Measurements from ENCODE around the gene RIMBP2.

Gene RIMBP2

DNA sequence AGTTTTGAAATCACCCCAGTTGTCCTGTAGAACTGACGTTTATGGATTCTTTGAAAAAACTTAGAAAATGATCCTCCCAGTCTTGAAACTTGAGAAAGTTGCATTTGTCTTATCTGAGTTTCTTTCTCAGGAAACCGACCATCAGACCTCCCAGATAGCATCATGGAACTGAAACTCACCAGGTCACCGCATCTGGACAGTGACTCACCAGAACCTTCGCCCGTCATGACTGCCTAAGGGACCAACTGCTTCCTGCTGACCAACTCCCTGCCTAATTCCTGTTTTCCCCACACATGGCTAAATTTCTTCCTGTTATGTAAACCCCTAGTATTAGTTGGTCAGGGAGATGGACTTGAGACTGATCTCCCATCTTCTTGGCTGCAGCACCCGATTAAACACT, 175.7 kb downstream of the RIMBP2 start:
- DNase-seq (ENCODE audit: low read depth), result no peak

DNA sequence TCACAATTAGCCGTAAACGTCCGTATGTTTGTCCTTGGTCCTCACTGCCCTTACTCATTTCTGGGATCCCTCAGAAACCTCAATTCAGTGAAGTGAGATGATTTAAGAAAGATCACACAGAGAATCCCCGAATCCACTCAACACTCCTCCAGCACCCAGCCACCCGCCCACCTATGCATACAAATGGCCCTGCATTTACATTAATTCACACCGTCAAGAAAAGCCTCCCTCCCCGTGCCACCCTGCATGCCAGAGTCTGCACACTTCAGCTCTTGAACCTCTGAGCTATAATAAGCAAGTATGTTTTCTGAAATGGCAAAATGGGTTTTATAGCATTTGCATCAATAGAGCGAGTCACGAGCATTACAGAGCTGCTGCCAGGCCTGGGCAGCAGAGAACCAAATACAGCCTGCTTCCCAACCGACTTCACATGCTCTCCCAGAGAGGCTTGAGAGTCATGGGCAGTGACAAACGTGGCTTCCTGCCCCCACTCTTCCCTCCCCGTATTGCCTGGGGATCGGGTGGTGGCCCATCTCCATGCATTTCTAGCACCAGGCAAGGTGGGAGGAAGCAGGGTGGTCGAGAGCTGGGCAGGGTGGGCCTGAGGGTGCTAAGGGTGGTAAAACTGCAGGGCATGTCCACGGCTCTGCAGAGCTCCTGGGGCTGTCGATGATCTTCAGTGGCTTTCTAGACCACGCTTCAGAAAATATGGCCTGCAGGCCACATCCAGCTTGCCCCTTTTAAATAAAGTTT, 177.6 kb downstream of the RIMBP2 start:
- DNase-seq (ENCODE audit: low read depth), result no peak

DNA sequence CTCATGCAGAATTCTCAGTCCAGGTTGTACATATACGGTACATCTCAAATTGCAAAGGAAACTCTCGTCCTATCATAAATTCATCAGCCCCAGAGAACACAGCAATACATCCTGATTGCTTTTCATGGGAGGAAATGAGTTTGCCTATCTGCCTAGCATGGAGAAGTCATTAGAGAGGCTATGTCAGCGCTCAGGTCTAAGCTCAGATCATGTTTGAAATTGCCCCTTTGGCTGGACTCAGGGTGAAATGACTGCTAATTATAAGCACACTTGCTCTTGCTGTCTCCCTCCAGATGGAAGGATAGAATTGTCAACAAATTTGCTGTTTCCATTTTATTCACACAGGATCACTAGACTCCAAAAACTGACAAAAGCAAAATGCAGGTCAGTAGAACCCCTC, 178.4 kb downstream of the RIMBP2 start:
- no peak for DNase-seq (ENCODE audit: low read depth)

DNA sequence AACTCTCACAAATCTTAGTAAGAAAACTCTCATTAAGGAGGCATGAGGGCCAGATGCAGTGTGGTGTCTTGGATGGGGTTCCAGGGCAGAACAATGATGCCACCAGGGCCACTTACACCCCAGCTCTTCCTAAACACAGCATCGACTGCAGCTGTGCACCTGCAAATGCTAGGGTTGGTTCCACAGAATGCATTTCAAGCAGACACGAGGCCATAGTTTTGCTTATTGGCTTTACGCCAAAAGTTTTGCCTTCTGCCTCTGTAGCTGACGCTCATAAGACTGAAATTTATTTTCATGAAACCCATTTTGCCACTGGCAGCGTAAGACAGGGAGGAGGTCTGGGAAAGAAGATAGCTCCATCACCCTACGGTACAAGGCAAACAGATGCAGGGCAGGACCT, 179.0 kb downstream of the RIMBP2 start:
- DNase-seq (ENCODE audit: low read depth), result no peak

GRCh38 chr12:130530429-130530828, 185.7 kb downstream of the RIMBP2 start:
- DNase-seq (ENCODE audit: low read depth), result no peak

GRCh38 chr12:130529781-130530180, 186.3 kb downstream of the RIMBP2 start:
- no peak for DNase-seq (ENCODE audit: low read depth)

GRCh38 chr12:130527239-130527638, 188.9 kb downstream of the RIMBP2 start:
- DNase-seq (ENCODE audit: low read depth), result no peak

- DNase-seq (ENCODE audit: low read depth), result no peak
These were observed 189.3 kb downstream of the RIMBP2 start for GRCh38 chr12:130526813-130527212.

GRCh38 chr12:130525384-130526172, 190.5 kb downstream of the RIMBP2 start:
- DNase-seq (ENCODE audit: low read depth), result no peak

DNA sequence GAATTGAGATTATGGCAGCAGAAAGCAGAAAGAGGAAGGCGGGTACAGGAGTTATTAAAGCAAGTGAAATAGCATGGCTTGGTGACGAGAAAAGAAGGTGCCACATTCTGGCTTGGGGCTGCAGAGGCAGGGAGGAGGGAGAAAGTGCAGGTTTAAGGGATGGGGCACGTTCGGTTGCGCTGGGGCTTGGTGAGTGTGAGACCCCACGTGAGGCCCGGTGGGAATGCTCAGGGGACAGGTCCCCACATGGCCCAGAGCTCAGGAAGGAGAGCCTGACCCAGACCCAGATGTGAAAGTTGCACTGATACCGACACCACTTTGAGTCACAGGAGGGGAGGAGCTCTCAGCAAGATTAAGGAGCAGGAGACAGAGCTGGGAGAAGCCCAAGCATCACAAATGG, 191.3 kb downstream of the RIMBP2 start:
- no peak for DNase-seq (ENCODE audit: low read depth)

GRCh38 chr12:130523863-130524614, 192.1 kb downstream of the RIMBP2 start:
- no peak for DNase-seq (ENCODE audit: low read depth)

DNA sequence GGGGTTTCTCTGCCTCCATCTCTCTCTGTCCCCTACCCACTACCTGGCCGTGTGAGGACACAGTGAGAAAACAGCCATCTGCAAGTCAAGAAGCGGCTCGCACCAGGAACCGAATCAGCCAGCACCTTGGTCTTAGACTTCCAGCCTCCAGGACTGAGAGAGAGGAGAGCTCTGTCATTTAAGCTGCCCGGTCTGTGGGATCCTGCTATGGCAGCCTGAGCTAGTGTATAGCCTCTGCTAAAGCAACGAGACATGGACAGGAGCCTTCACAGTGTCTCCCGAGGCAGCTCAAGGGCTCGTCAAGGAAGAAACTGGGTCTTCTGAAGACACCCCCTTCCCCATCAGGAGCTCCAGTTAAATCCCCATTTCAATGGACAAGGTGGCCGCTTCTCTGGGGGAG, 192.9 kb downstream of the RIMBP2 start:
- DNase-seq (ENCODE audit: low read depth), result no peak

DNA sequence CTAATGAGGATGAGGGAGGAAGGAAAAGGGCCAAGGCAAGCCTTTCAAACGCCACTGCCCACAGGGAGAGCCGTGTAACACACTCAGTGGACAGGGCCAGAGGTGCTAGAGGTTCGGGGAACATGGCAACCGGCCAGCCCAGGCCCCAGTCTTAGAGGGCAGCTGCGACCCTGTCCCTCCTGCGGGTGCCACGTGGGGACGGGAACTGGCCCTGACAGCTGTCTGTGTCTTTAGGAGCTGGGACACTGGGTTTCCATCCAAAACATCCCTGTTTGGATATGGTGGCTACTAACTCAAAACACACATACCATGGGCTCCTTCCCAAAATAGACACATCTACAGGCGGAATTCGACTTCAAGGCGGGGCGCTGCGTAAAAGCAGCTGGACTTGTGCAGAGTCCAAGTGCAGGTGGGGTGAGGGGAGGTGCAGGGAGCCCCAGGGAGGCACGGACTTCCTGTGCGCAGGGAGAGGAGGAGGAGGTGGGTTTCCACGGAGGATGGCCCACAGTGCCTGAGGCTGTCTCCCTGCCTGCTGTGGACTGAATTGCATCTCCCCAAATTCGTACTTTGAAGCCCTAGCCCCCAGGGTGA, 193.8 kb downstream of the RIMBP2 start:
- no peak for DNase-seq (ENCODE audit: low read depth)

DNA sequence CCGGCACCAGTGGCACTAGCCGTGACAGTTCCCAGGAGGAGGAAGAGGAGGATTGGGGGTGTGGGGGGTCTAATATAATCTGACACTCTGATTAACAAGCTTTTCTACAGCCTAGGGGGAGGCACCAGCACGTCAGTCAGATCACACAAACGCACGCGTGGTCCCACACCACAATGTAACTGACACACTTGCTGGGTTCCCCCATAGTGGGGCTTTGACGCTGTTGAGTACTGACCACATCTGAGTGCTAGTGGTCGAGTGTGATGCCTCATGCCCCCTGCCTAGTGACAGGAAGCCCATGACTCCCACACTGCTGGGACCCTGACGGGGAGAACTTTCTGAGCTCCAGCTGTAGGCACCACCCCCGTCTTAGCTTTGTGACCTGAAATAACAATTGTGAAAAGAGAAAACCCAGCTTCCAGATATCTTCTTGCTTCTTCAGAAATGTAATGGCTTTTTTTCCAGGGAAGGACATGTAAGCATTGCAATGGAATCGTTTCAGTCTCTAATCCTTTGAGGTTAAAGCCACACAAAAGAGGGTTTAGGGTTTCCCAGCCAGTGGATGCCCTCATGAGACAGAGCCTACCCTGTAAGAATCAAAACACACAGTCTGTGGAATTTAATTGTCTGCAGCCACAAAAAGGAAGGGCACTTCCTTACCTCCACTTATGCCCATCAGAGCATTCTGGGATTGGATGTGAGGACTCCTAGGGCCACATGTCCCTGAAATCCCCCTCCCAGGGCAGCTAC, 194.5 kb downstream of the RIMBP2 start:
- DNase-seq (ENCODE audit: low read depth), result no peak

- no peak for DNase-seq (ENCODE audit: low read depth)
These were observed 195.3 kb downstream of the RIMBP2 start for GRCh38 chr12:130520784-130521183.

GRCh38 chr12:130517588-130517987, 198.5 kb downstream of the RIMBP2 start:
- no peak for DNase-seq (ENCODE audit: low read depth)

DNA sequence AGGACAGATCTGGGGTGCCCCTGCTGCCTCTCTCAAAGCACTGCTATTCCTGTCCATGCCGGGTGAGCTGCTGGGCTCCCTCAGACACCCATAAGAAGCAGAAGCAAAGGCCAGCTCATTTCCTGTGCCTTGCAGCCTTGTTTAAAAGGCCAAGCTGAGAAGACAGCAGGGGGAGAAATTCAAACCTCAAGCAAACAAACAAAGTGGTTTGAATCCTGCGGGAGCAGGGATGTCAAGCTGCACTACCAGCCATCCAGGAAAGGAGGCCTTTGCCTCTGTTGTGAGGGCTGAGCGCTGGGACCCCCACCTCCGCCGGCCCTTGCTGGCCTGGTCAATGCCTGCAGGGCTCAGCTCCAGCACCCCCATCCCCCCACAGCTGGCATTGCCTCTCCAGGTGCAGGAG, 201.9 kb downstream of the RIMBP2 start:
- no peak for DNase-seq (ENCODE audit: low read depth)

- DNase-seq (ENCODE audit: low read depth), result no peak
These were observed 202.5 kb downstream of the RIMBP2 start for GRCh38 chr12:130513556-130513955.

GRCh38 chr12:130511285-130511684, 204.8 kb downstream of the RIMBP2 start:
- DNase-seq (ENCODE audit: low read depth), result no peak

DNA sequence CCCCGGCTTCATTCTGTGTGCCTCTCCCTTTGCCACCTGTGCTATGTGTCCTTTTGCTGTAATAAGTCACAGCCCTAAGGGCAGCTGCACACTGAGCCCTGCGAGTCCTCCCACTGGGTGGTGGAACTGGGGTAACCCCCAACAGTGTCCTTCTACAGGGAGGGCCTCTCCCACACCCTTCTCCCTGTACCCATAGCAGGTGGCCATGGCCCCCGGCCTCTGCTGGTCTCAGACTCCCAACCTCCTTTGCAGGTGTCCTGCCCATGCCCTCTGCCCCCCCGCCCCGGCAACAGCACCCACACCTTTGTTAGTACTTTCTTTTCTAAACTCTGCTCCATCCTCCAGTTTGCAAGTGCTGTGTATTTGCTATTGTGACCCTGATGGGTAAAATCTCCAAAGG, 206.6 kb downstream of the RIMBP2 start:
- no peak for DNase-seq (ENCODE audit: low read depth)

DNA sequence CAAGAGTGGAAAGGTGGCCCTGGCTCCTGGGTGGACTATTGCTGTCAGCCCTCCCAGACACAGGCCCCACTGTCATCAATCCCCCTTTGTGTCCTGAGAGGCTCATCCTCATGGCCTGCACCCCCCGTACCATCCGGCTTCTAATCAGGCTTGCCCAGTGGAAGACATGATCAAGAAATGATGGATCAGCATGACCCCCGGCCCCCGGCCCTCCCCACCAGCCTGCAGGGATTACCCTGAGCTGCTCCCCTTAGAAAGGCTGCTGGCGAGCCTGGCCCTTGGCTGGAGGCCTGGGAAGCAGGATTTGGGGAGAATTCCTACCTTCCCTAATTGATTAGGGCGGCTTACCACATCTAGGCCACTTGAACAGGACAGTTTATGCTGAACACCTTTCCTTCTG, 207.3 kb downstream of the RIMBP2 start:
- DNase-seq (ENCODE audit: low read depth), result no peak

DNA sequence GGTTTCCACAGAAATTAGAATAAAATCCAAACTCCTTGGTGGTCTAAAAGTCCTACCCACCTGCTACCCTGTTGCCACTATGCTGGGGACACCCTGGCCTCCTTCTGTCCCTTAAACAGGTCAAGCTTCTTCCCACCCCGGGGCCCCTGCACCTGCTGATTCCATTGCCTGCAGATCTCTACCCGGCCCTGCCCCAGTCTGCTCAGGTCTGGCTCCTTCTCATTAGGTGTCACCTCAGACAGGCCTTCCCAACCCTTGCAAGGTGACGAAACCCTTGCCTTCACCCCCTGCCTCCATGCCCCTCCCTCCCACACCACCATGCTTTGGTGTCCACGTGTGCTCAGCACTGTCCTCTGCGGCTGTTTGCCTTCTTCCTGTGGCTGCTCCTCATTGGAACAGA, 207.8 kb downstream of the RIMBP2 start:
- no peak for DNase-seq (ENCODE audit: low read depth)
